Calu3 (cell line): ENCODE data around the gene ATP8A1. TPM values are rescaled to one million over a fixed set of nuclear protein-coding genes. Genes with fewer than 3 reads are reported as not detected.

Experiments used
- BruUV-seq: library from RNA; stranded (reverse); fragments of 400-500 nt; replicated peaks from 2 replicates; lab custom pipeline; 2021; lab: Mats Ljungman, UMichigan
- CTCF ChIA-PET: fragments of 300-600 bp; sonication (Branson Sonifier 250); formaldehyde crosslinking; loops from one replicate; lab custom pipeline; 2022; ENCODE audit warnings: antibody characterized with exemption; lab: Charles Lee
- DNase-seq: peaks from one replicate; pipeline ENCODE4 v3.0.0; 2022
- H3K27ac Mint-ChIP-seq: one replicate; pipeline ENCODE4 v1.8.0; 2022; ENCODE audit warnings: mixed read lengths; ENCODE audit not compliant: unreplicated experiment
- H3K27me3 Mint-ChIP-seq: one replicate; pipeline ENCODE4 v1.8.0; 2022; ENCODE audit warnings: mixed read lengths; ENCODE audit not compliant: unreplicated experiment
- H3K36me3 Mint-ChIP-seq: one replicate; pipeline ENCODE4 v1.8.0; 2022; ENCODE audit warnings: mild to moderate bottlenecking, moderate library complexity, mixed read lengths; ENCODE audit not compliant: insufficient read depth, unreplicated experiment
- H3K4me1 Mint-ChIP-seq: one replicate; pipeline ENCODE4 v1.8.0; 2022; ENCODE audit warnings: mild to moderate bottlenecking, low read depth, mixed read lengths; ENCODE audit not compliant: unreplicated experiment
- H3K4me3 Mint-ChIP-seq: one replicate; pipeline ENCODE4 v1.8.0; 2022; ENCODE audit warnings: mild to moderate bottlenecking, low read depth, moderate library complexity, mixed read lengths; ENCODE audit not compliant: unreplicated experiment
- H3K9me3 Mint-ChIP-seq: one replicate; pipeline ENCODE4 v1.8.0; 2022; ENCODE audit warnings: low read depth, mixed read lengths; ENCODE audit not compliant: unreplicated experiment
- CTCF ChIP-seq: fragments of 200-600 bp; IDR thresholded peaks from one replicate; pipeline ENCODE4 v1.8.0; 2022; ENCODE audit warnings: antibody characterized with exemption; ENCODE audit not compliant: unreplicated experiment
- intact Hi-C: fragments of 100-400 bp; cut with micrococcal nuclease; formaldehyde crosslinking; loops from one replicate; pipeline ENCODE4 v1.10.0; 2022; ENCODE audit not compliant: unreplicated experiment
- total RNA-seq: library from RNA; stranded (reverse); gene quantifications from 2 replicates; pipeline ENCODE4 v1.2.3, GENCODE V29; 2022

The ATP8A1 gene
- total RNA-seq, 1 experiment from 2014 or later = 0.76 TPM

GRCh38 chr4:42638993-42639392 lies 17.9 kb downstream of the ATP8A1 start:
- no TSS peak for BruUV-seq
- intact Hi-C loops = no loop called here
- H3K27me3 Mint-ChIP-seq = no peaks in the 10 kb centered on the region
- H3K4me1 Mint-ChIP-seq = no peaks in the 10 kb centered on the region
- H3K36me3 Mint-ChIP-seq = no peaks in the 10 kb centered on the region
- H3K4me3 Mint-ChIP-seq = no peak overlapping the region
- H3K9me3 Mint-ChIP-seq = peaks cover 3% of the 10 kb centered on the region
- DNase-seq = no peak
- TF ChIP-seq CTCF = no peak
- no peak overlapping the region for H3K27ac Mint-ChIP-seq
- CTCF ChIA-PET = no interaction called here

- Mint-ChIP-seq H3K9me3 (peaks cover 3% of the 10 kb centered on the region), H3K4me3 (no peak overlapping the region), H3K36me3 (no peaks in the 10 kb centered on the region), H3K27ac (no peak overlapping the region), H3K4me1 (no peaks in the 10 kb centered on the region), H3K27me3 (no peaks in the 10 kb centered on the region)
- no peak for TF ChIP-seq CTCF
- intact Hi-C loops = no loop called here
- CTCF ChIA-PET = no interaction called here
- no TSS peak for BruUV-seq
- no peak for DNase-seq
Measured at GRCh38 chr4:42638321-42638720, 18.6 kb downstream of the ATP8A1 start.

GRCh38 chr4:42637867-42638266 lies 19.0 kb downstream of the ATP8A1 start:
- intact Hi-C loops = no loop called here
- no peak for DNase-seq
- no peak overlapping the region for H3K27ac Mint-ChIP-seq
- no peak for TF ChIP-seq CTCF
- no peaks in the 10 kb centered on the region for H3K4me1 Mint-ChIP-seq
- no peak overlapping the region for H3K4me3 Mint-ChIP-seq
- CTCF ChIA-PET = no interaction called here
- H3K27me3 Mint-ChIP-seq = no peaks in the 10 kb centered on the region
- BruUV-seq = no TSS peak
- H3K9me3 Mint-ChIP-seq = peaks cover 3% of the 10 kb centered on the region
- H3K36me3 Mint-ChIP-seq = no peaks in the 10 kb centered on the region

GRCh38 chr4:42637104-42637503 lies 19.8 kb downstream of the ATP8A1 start:
- H3K27ac Mint-ChIP-seq = no peak overlapping the region
- no peak for TF ChIP-seq CTCF
- no peak for DNase-seq
- peaks cover 3% of the 10 kb centered on the region for H3K9me3 Mint-ChIP-seq
- CTCF ChIA-PET = no interaction called here
- no peak overlapping the region for H3K4me3 Mint-ChIP-seq
- intact Hi-C loops = no loop called here
- no peaks in the 10 kb centered on the region for H3K4me1 Mint-ChIP-seq
- BruUV-seq = no TSS peak
- H3K36me3 Mint-ChIP-seq = no peaks in the 10 kb centered on the region
- H3K27me3 Mint-ChIP-seq = no peaks in the 10 kb centered on the region

GRCh38 chr4:42636645-42636949 lies 20.3 kb downstream of the ATP8A1 start:
- H3K9me3 Mint-ChIP-seq = peaks cover 3% of the 10 kb centered on the region
- H3K4me3 Mint-ChIP-seq = no peak overlapping the region
- DNase-seq = no peak
- H3K27me3 Mint-ChIP-seq = no peaks in the 10 kb centered on the region
- no TSS peak for BruUV-seq
- intact Hi-C loops = no loop called here
- CTCF ChIA-PET = no interaction called here
- TF ChIP-seq CTCF = no peak
- no peaks in the 10 kb centered on the region for H3K36me3 Mint-ChIP-seq
- H3K4me1 Mint-ChIP-seq = no peaks in the 10 kb centered on the region
- H3K27ac Mint-ChIP-seq = no peak overlapping the region
